IMR-90 (cell line): ENCODE measurements around the gene MAP3K13.

Experiments used
- CEBPB ChIP-seq: IDR thresholded peaks from 2 replicates; pipeline ENCODE4 v1.6.1; 2012; ENCODE audit warnings: low read depth, low read length, improper control_type of control experiment
- CTCF ChIP-seq: conservative IDR thresholded peaks from 2 replicates; pipeline ENCODE4 v1.5.1; 2012; ENCODE audit warnings: mild to moderate bottlenecking, low read depth, low read length, improper control_type of control experiment
- POLR2A ChIP-seq: IDR thresholded peaks from 2 replicates; pipeline ENCODE4 v1.6.1; 2012; ENCODE audit warnings: mild to moderate bottlenecking, low read depth, low read length

- TF ChIP-seq POLR2A, result no peak
- no peak for TF ChIP-seq CEBPB
- no peak for TF ChIP-seq CTCF
These were observed 11.5 kb upstream of the MAP3K13 start for GRCh38 chr3:185351396-185351795.
